Esophagus muscularis mucosa (tissue), 4 donors: Measurements from ENCODE around the gene GLB1L3. TPM values are rescaled to one million over a fixed set of nuclear protein-coding genes. Genes with fewer than 3 reads are reported as not detected.

Experiments
- DNase-seq: peaks from one replicate; pipeline ENCODE4 v3.0.0-alpha.2; 2017; ENCODE audit errors: extremely low spot score
- H3K27ac ChIP-seq, 4 donors: fragments of 200-600 bp; sonication (generic); replicated peaks in 1 of 4; 1 replicate in 3 of 4; 2 replicates in 1 of 4; pipeline ENCODE4 v1.5.1; 2016 to 2019; ENCODE audit warnings: mild to moderate bottlenecking in 1 of 4
- H3K27me3 ChIP-seq, 4 donors: fragments of 200-600 bp; sonication (generic); one replicate each; pipeline versions ENCODE4 v1.5.1 to v1.6.0; 2016 to 2019
- H3K36me3 ChIP-seq, 4 donors: fragments of 200-600 bp; sonication (generic); one replicate each; pipeline ENCODE4 v1.5.1; 2016 to 2019
- H3K4me1 ChIP-seq, 4 donors: fragments of 200-600 bp; sonication (generic); one replicate each; pipeline ENCODE4 v1.5.1; 2016 to 2019
- H3K4me3 ChIP-seq, 4 donors: fragments of 200-600 bp; sonication (generic); 1 replicate in 2 of 4; 2 replicates in 2 of 4; pipeline ENCODE4 v1.5.1; 2016 to 2019; ENCODE audit warnings: mild to moderate bottlenecking in 4 of 4, moderate library complexity in 1 of 4
- H3K9me3 ChIP-seq, 4 donors: fragments of 200-600 bp; sonication (generic); 1 replicate in 3 of 4; 2 replicates in 1 of 4; pipeline ENCODE4 v1.5.1; 2016 to 2019
- EP300 ChIP-seq: sonication (generic); formaldehyde crosslinking; IDR thresholded peaks from one replicate; pipeline ENCODE4 v1.6.1; 2017; ENCODE audit warnings: antibody characterized with exemption
- POLR2A ChIP-seq: fragments of 450-650 bp; IDR thresholded peaks from one replicate; pipeline ENCODE4 v1.6.1; 2017; ENCODE audit warnings: antibody characterized with exemption, moderate library complexity, mild to moderate bottlenecking, low read depth
- POLR2AphosphoS5 ChIP-seq, 2 donors: sonication (generic); formaldehyde crosslinking; IDR thresholded peaks; one replicate each; pipeline ENCODE4 v1.6.1; 2017; ENCODE audit warnings: antibody characterized with exemption in 2 of 2
- WGBS: methylation state at CpG from one replicate; pipeline ENCODE4 v1.1.5; 2018; 5-methylcytosine and 5-hydroxymethylcytosine counted together
- intact Hi-C: fragments of 100-400 bp; cut with DNase I; formaldehyde crosslinking; loops from one replicate; pipeline ENCODE4 v1.15.1; 2023
- total RNA-seq, 4 donors: library from RNA; depleted of rRNA; stranded (reverse); fragments of >200 nt; gene quantifications; one replicate each; pipeline versions ENCODE4 v1.1.0 to v1.2.1, GENCODE V29; 2016
- TF ChIP-seq, protein P1 (sequence below), 3 experiments: fragments of 200-600 bp in 2 of 3; fragments of 450-650 bp in 1 of 3; sonication (generic) in 2 of 3; IDR thresholded peaks; one replicate each; pipeline ENCODE4 v1.5.1; 2017 to 2019; ENCODE audit warnings: antibody characterized with exemption in 3 of 3, mild to moderate bottlenecking in 2 of 3, moderate library complexity in 1 of 3

Gene GLB1L3
- total RNA-seq, 4 donors from 2014 or later, result 0.29 to 0.42 (median 0.32) TPM; not detected in 1

DNA sequence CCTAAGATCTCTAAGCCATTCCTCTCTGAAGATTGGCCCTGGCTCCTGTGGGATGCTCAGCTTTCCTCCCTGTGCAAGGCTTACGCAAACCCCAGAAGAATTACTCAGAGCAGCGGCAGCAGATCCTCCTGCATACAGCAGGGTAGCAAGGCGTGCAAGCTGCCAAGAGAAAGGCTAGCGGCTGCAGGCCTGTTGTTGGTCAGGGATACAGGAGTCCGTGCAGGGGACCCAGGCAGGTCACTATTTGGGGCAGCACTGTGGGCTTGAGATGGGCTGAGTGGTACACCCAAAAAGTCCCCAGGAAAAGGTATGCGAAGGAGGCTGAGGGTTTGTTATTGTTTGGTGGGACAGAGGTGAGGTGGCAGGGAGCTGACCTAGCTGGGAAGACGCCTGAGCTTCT is 57.1 kb downstream of the GLB1L3 start:
- TF ChIP-seq EP300 (no peak), POLR2A (no peak), POLR2AphosphoS5 (IDR thresholded peaks at IDR 0.05) (no peak)
- TF ChIP-seq, protein P1, sequence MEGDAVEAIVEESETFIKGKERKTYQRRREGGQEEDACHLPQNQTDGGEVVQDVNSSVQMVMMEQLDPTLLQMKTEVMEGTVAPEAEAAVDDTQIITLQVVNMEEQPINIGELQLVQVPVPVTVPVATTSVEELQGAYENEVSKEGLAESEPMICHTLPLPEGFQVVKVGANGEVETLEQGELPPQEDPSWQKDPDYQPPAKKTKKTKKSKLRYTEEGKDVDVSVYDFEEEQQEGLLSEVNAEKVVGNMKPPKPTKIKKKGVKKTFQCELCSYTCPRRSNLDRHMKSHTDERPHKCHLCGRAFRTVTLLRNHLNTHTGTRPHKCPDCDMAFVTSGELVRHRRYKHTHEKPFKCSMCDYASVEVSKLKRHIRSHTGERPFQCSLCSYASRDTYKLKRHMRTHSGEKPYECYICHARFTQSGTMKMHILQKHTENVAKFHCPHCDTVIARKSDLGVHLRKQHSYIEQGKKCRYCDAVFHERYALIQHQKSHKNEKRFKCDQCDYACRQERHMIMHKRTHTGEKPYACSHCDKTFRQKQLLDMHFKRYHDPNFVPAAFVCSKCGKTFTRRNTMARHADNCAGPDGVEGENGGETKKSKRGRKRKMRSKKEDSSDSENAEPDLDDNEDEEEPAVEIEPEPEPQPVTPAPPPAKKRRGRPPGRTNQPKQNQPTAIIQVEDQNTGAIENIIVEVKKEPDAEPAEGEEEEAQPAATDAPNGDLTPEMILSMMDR (IDR thresholded peaks at IDR 0.05), result no peak
- Histone ChIP-seq H3K27ac (no peak overlapping the region), H3K4me3 (no peak overlapping the region), H3K9me3 (no peaks in the 10 kb centered on the region), H3K4me1 (peaks cover 20 to 25% (median 22%) of the 10 kb centered on the region in 4 donors), H3K36me3 (no peaks in the 10 kb centered on the region), H3K27me3 (peaks cover 0 to 10% (median 0%) of the 10 kb centered on the region in 4 donors)
- DNase-seq, result no peak
- WGBS, result 80% methylated on average over 7 of the region's 7 CpGs
- intact Hi-C loops, result loop anchor here (5.0 to 10.0 kb wide), 2 partner anchors 81 to 109 kb away; partner anchors contain the start of genes ACAD8, NCAPD3, THYN1 and VPS26B

DNA sequence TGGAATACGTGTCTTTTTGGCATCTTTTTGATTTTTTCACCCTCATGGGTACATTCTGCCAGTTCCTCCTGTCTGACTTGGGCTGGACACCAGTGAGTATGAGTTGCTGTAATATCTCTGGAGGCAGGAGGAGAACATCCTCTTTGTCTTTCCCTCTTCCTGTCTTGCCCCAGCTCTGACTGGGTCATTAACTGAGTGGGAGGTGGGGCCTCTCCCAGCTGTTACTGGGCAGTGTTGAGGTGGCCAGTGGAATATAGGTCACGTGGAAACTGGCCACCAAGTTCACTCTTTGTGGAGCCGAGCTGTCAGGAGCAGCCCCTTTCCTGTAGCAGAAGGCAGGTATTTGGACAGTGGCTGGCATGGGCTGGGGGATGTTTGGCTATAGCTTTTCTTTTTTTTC is 57.8 kb downstream of the GLB1L3 start:
- Histone ChIP-seq H3K27me3 (peaks cover 0 to 10% (median 0%) of the 10 kb centered on the region in 4 donors), H3K9me3 (no peaks in the 10 kb centered on the region), H3K36me3 (no peaks in the 10 kb centered on the region), H3K4me3 (no peak overlapping the region), H3K4me1 (peaks cover 20 to 25% (median 22%) of the 10 kb centered on the region in 4 donors), H3K27ac (no peak overlapping the region)
- 70% methylated on average over 3 of the region's 3 CpGs for WGBS
- DNase-seq, result peak; percentile 89
- intact Hi-C loops, result loop anchor here (5.0 to 10.0 kb wide), 2 partner anchors 82 to 109 kb away; partner anchors contain the start of genes ACAD8, NCAPD3, THYN1 and VPS26B
- TF ChIP-seq POLR2A, result no peak
- TF ChIP-seq POLR2AphosphoS5 (IDR thresholded peaks at IDR 0.05), result no peak
- no peak for TF ChIP-seq EP300
- TF ChIP-seq, protein P1 (IDR thresholded peaks at IDR 0.05), result no peak

DNA sequence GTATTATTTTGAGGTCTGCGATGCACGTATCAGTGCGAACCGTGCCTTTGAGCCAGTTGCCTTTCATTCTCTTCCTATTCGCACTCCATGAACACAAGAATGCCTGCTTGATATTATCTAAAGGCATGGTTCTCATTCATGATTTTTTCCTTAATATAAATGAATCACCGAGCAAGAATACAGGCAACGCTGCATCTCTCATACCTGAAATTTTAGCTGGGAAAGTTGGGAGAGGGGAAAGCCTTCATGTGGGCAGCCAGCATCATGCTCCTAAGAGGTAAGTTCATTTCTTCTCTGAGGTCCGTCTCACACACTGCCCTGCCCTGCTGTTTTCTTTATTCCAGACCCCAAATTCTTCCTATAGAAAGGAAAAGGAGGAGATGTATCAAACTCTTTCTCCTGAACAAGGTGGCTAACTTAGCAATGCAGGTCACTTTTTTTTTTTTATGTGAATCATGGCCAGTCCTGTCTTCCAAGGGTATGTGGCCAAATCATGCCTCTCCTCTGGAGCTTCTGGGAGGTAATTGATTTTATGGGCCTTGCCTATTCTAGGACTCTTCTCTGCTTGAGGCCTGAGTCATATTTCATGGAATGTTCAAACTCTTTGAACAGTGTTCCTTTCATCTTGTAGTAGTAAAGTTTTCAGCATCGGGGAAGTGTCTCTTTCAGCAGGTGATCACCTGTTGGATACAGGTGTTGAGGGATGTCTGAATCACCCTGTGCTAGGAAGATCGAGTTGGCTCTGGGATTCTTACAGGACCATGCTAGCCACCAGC is 58.8 kb downstream of the GLB1L3 start:
- WGBS, result 91% methylated on average over 10 of the region's 10 CpGs
- intact Hi-C loops, result loop anchor here (5.0 to 10.0 kb wide), 2 partner anchors 83 to 110 kb away; partner anchors contain the start of genes ACAD8, NCAPD3, THYN1 and VPS26B
- Histone ChIP-seq H3K36me3 (no peaks in the 10 kb centered on the region), H3K4me1 (peaks cover 20 to 25% (median 22%) of the 10 kb centered on the region in 4 donors), H3K27me3 (peaks cover 0 to 10% (median 0%) of the 10 kb centered on the region in 4 donors), H3K4me3 (no peak overlapping the region), H3K27ac (no peak overlapping the region), H3K9me3 (no peaks in the 10 kb centered on the region)
- TF ChIP-seq POLR2A (no peak), EP300 (no peak), POLR2AphosphoS5 (IDR thresholded peaks at IDR 0.05) (no peak)
- TF ChIP-seq, protein P1 (IDR thresholded peaks at IDR 0.05), result no peak
- no peak for DNase-seq

DNA sequence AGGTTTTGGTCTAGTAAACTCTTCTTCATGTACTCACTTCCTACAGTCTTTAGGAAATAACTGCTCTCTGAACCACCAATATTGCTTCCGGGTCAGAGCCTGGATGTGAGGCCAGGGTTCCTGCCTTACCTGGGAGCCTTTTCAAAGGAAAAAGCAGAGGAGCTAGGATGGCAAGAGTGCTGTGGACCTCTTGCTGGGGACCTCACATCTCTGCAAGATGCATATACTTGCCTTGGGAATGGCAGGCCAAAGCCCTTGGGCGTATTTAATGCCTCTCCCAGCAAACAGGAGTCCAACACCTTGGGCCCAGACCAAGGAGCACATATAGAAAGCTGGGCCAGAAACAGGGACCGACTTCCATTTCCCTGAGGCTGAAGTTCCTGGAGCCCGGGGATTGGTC is 60.9 kb downstream of the GLB1L3 start:
- H3K4me3 ChIP-seq, result no peak overlapping the region
- peaks cover 6 to 9% (median 8%) of the 10 kb centered on the region in 4 donors for H3K4me1 ChIP-seq
- H3K36me3 ChIP-seq, result no peaks in the 10 kb centered on the region
- WGBS, result 85% methylated on average over 4 of the region's 4 CpGs
- no peaks in the 10 kb centered on the region for H3K9me3 ChIP-seq
- peaks cover 0 to 4% (median 0%) of the 10 kb centered on the region in 4 donors for H3K27me3 ChIP-seq
- DNase-seq, result peak; percentile 90
- TF ChIP-seq POLR2AphosphoS5 (IDR thresholded peaks at IDR 0.05), result no peak
- TF ChIP-seq, protein P1 (IDR thresholded peaks at IDR 0.05), result no peak
- TF ChIP-seq EP300, result no peak
- no peak for TF ChIP-seq POLR2A
- intact Hi-C loops, result loop anchor here (10.0 kb wide), 1 partner anchor 112 kb away; the partner anchor contains the start of genes NCAPD3 and VPS26B
- no peak overlapping the region for H3K27ac ChIP-seq
